Keratinocyte (primary cell): Measurements from ENCODE around the gene OCIAD1. TPM values are rescaled to one million over a fixed set of nuclear protein-coding genes. Genes with fewer than 3 reads are reported as not detected.
"Not testable (repeated sequence)": the region's sequence is repeated elsewhere in the genome, so short reads cannot be mapped to it uniquely, and the experiment has no call there.

ENCODE experiments used
- DNase-seq: peaks from one replicate; pipeline ENCODE4 v3.0.0-alpha.2; 2011; ENCODE audit warnings: low read depth, missing footprints, low spot score
- FAIRE-seq: peaks from 2 replicates; lab custom pipeline; 2011; peaks lifted over from hg19 to GRCh38; lab: Jason Lieb, UNC
- H2AFZ ChIP-seq: 2 replicates; pipeline ENCODE4 v1.6.0; 2012; ENCODE audit warnings: low read length, control low read depth, inconsistent platforms; ENCODE audit not compliant: control insufficient read depth
- H3K27ac ChIP-seq: 2 replicates; pipeline ENCODE4 v1.5.1; 2011; ENCODE audit warnings: low read length; ENCODE audit not compliant: control insufficient read depth, insufficient read depth
- H3K27me3 ChIP-seq: 3 replicates; pipeline ENCODE4 v1.6.0; 2011; ENCODE audit warnings: low read length; ENCODE audit not compliant: control insufficient read depth, insufficient read depth; ENCODE audit errors: extremely low read depth
- H3K36me3 ChIP-seq, 2 experiments: 2 replicates in 1 of 2; 3 replicates in 1 of 2; pipeline ENCODE4 v1.5.1; 2011; ENCODE audit warnings: low read length in 2 of 2, mild to moderate bottlenecking in 1 of 2; ENCODE audit not compliant: control insufficient read depth in 2 of 2, insufficient read depth in 2 of 2; ENCODE audit errors: extremely low read depth in 1 of 2
- H3K4me1 ChIP-seq: 3 replicates; pipeline ENCODE4 v1.5.1; 2011; ENCODE audit warnings: low read length; ENCODE audit not compliant: control insufficient read depth, insufficient read depth; ENCODE audit errors: extremely low read depth
- H3K4me2 ChIP-seq: 3 replicates; pipeline ENCODE4 v1.6.0; 2011; ENCODE audit warnings: low read depth, low read length; ENCODE audit not compliant: control insufficient read depth, insufficient read depth; ENCODE audit errors: extremely low read depth
- H3K4me3 ChIP-seq, 3 experiments: fragments of 200-600 bp in 1 of 3; sonication (generic) in 1 of 3; 2 replicates in 2 of 3; 3 replicates in 1 of 3; pipeline ENCODE4 v1.5.1; 2011 to 2016; ENCODE audit warnings: low read length in 3 of 3, mild to moderate bottlenecking in 3 of 3, control low read depth in 2 of 3, inconsistent platforms in 1 of 3, low read depth in 1 of 3, mixed read lengths in 1 of 3, mixed run types in 1 of 3, moderate library complexity in 1 of 3; ENCODE audit not compliant: control insufficient read depth in 2 of 3, insufficient read depth in 2 of 3; ENCODE audit errors: extremely low read depth in 1 of 3
- H3K79me2 ChIP-seq: 2 replicates; pipeline ENCODE4 v1.6.0; 2012; ENCODE audit warnings: low read length; ENCODE audit not compliant: control insufficient read depth, insufficient read depth
- H3K9ac ChIP-seq: 3 replicates; pipeline ENCODE4 v1.6.0; 2011; ENCODE audit warnings: low read length; ENCODE audit not compliant: control insufficient read depth, insufficient read depth; ENCODE audit errors: extremely low read depth
- H3K9me1 ChIP-seq: 3 replicates; pipeline ENCODE4 v1.6.0; 2011; ENCODE audit warnings: low read length; ENCODE audit not compliant: control insufficient read depth, insufficient read depth; ENCODE audit errors: extremely low read depth
- H3K9me3 ChIP-seq: 2 replicates; pipeline ENCODE4 v1.5.1; 2012; ENCODE audit warnings: low read depth, low read length; ENCODE audit not compliant: control insufficient read depth
- H4K20me1 ChIP-seq: 3 replicates; pipeline ENCODE4 v1.6.0; 2011; ENCODE audit warnings: low read length; ENCODE audit not compliant: control insufficient read depth, insufficient read depth; ENCODE audit errors: extremely low read depth
- CTCF ChIP-seq, 3 experiments: IDR thresholded peaks in 1 of 3; conservative IDR thresholded peaks in 1 of 3; optimal IDR thresholded peaks in 1 of 3; 2 replicates in 2 of 3; 3 replicates in 1 of 3; pipeline versions ENCODE3 to v1.5.1; 2011; ENCODE audit warnings: low read length in 3 of 3, mild to moderate bottlenecking in 3 of 3, moderate library complexity in 2 of 3, control low read depth in 1 of 3, inconsistent platforms in 1 of 3; ENCODE audit not compliant: insufficient read depth in 2 of 3; ENCODE audit errors: extremely low read depth in 1 of 3
- EZH2 ChIP-seq: IDR thresholded peaks from one replicate; pipeline ENCODE4 v1.6.1; 2012; ENCODE audit warnings: inconsistent platforms, mild to moderate bottlenecking, low read length, moderate library complexity
- dilution Hi-C: fragments of 300-500 bp; cut with MboI; formaldehyde crosslinking; loops from one replicate; pipeline ENCODE4 v1.7.0; 2020; ENCODE audit warnings: low sequenced_read_pairs; ENCODE audit not compliant: extremely low pct_ligation_motif_present
- polyA plus RNA-seq, 5 experiments: library from polyadenylated mRNA; depleted of rRNA in 3 of 5; stranded (reverse) in 3 of 5; stranded (forward) in 1 of 5; unstranded in 1 of 5; fragments of >200 nt; gene quantifications; 1 replicate in 1 of 5; 2 replicates in 3 of 5; 3 replicates in 1 of 5; pipeline versions ENCODE4 v1.2.1 to v1.2.3, GENCODE V29; 2011 to 2012; ENCODE audit warnings: missing spikeins in 2 of 5, low read depth in 1 of 5, low replicate concordance in 1 of 5

OCIAD1 gene
- polyA plus RNA-seq, 1 donor (not counting 4 experiments of a cell fraction or from before 2014, with no cell fraction given), result 199 TPM

DNA sequence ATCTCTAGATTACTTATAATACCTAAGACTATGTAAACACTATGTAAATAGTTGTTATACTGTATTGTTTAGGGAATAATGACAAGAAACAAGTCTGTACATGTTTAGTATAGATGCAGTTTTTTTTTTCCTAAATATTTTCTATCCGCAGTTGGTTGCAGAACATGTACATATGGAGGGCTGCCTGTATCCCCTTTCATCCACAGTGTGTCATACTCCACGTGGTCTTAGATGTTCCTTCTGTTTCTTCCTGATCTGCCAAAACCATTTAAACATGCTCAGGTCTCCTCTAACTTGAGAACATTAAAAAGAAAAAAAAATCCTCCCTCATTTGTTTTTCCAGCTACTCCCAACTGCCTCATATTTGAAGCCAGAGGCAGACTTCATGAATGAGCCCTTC, 14.0 kb downstream of the OCIAD1 start:
- dilution Hi-C loops, result no loop called here
- no peak for FAIRE-seq
- H3K27ac ChIP-seq, result no peak overlapping the region
- no peaks in the 10 kb centered on the region for H3K9me3 ChIP-seq
- no peaks in the 10 kb centered on the region for H3K4me1 ChIP-seq
- H3K27me3 ChIP-seq, result no peaks in the 10 kb centered on the region
- H3K36me3 ChIP-seq, result peaks cover 0 to 6% of the 10 kb centered on the region in 2 experiments
- no peak for TF ChIP-seq CTCF (optimal IDR thresholded peaks at IDR 0.05 in 1 of 3, IDR thresholded peaks at IDR 0.05 in 1 of 3, conservative IDR thresholded peaks at IDR 0.05 in 1 of 3; ENCODE audit: extremely low read depth in 1 of 3, insufficient read depth in 2 of 3, low read length in 3 of 3)
- TF ChIP-seq EZH2, result no peak
- H3K79me2 ChIP-seq, result peaks cover 13% of the 10 kb centered on the region
- no peak overlapping the region for H2AFZ ChIP-seq
- no peaks in the 10 kb centered on the region for H3K9me1 ChIP-seq
- no peak overlapping the region for H3K4me2 ChIP-seq
- H3K4me3 ChIP-seq, result no peak overlapping the region
- no peaks in the 10 kb centered on the region for H4K20me1 ChIP-seq
- DNase-seq, result no peak
- no peak overlapping the region for H3K9ac ChIP-seq

- H3K27ac ChIP-seq, H3K4me1 ChIP-seq, H3K4me3 ChIP-seq, H2AFZ ChIP-seq, H3K9ac ChIP-seq, DNase-seq, FAIRE-seq, H3K4me2 ChIP-seq, H3K9me3 ChIP-seq, H4K20me1 ChIP-seq, H3K9me1 ChIP-seq, H3K36me3 ChIP-seq, H3K79me2 ChIP-seq, dilution Hi-C loops, H3K27me3 ChIP-seq: not testable (repeated sequence)
Measured at GRCh38 chr4:48848799-48849198, 17.9 kb downstream of the OCIAD1 start.

DNA sequence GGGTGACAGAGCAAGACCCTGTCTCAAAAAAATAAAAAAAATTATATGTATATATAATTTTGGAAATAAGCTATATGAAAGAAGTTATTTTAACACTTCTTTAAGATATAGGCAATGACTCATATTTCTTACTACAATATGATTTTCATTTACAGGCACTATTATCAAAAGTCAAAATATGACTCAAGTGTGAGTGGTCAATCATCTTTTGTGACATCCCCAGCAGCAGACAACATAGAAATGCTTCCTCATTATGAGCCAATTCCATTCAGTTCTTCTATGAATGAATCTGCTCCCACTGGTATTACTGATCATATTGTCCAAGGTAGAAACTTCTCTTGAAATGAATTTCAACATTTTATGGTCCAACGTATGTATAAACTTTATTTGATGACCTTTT, 20.8 kb downstream of the OCIAD1 start:
- no peak overlapping the region for H3K4me2 ChIP-seq
- dilution Hi-C loops, result no loop called here
- peaks cover 2% of the 10 kb centered on the region for H3K79me2 ChIP-seq
- FAIRE-seq (no peak), DNase-seq (no peak)
- no peak overlapping the region for H3K27ac ChIP-seq
- H3K4me3 ChIP-seq, result no peak overlapping the region
- H3K36me3 ChIP-seq, result peaks cover 8 to 11% of the 10 kb centered on the region in 2 experiments
- H4K20me1 ChIP-seq, result no peaks in the 10 kb centered on the region
- H2AFZ ChIP-seq, result no peak overlapping the region
- no peaks in the 10 kb centered on the region for H3K27me3 ChIP-seq
- H3K9me3 ChIP-seq, result no peaks in the 10 kb centered on the region
- peaks cover 4% of the 10 kb centered on the region for H3K4me1 ChIP-seq
- H3K9me1 ChIP-seq, result no peaks in the 10 kb centered on the region
- no peak overlapping the region for H3K9ac ChIP-seq
- TF ChIP-seq CTCF (optimal IDR thresholded peaks at IDR 0.05 in 1 of 3, IDR thresholded peaks at IDR 0.05 in 1 of 3, conservative IDR thresholded peaks at IDR 0.05 in 1 of 3; ENCODE audit: extremely low read depth in 1 of 3, insufficient read depth in 2 of 3, low read length in 3 of 3) (no peak), EZH2 (no peak)
